ENCODE measurements around the gene WDR26.
A peak's percentile ranks its signal among the peaks of the same experiment; 100 is the strongest.
"Not testable (repeated sequence)": the region's sequence is repeated elsewhere in the genome, so short reads cannot be mapped to it uniquely, and the experiment has no call there.

WDR26 gene

DNA sequence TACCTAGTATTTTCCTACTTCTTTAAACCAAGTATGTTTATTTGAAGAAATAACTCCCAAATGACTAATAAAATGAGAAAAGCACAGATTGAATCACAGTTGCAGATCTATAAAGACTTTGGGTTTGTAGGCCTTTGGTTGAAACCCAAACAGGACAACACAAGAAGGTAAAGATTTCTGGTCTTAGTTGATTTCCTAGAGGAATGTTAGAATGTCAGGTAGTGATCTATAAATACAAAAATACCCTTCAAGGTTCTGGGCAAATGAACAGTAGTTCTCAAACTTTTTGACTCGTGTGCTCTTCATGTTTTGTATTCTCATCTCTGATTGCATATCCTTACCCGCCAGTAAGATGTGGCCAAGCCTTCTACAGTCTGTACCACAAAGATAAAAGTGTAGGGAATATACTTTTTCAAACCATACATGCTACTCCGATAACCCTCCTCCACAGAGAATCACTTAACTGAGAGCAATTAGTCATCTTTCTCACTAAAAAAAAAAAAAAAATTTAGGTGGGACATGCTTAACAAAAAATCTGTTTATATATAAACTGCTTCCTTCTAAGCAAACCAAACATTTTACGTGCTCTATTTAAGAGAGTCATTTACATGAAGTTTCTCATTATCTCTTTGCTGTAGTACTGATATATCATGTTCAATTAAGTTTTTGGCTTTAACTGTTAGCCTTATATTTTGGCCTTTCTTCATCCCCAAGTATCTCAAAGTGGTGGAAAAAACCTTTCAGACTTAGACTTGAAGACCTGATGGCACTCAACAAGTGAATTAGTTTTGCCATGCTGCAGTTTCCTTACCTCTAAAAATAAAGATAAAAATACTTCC is 42.0 kb downstream of the WDR26 start:
- DNase-seq = no peak

DNA sequence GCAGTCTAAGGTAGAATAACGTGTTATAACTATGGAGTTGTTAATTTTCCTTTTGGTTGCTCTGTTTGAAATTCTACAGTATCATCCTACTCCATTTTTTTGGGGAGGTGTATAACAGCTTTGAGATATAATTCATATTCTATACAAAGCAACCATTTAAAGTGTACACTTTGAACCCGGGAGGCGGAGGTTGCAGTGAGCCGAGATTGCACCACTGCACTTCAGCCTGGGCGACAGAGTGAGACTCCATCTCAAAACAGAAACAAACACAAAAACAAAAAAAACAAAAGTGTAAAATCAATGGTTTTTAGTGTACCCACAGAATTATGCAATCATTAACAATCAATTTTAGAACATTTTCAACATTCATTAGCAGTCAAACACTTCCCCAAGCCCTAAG is 44.1 kb downstream of the WDR26 start:
- DNase-seq = no peak

DNA sequence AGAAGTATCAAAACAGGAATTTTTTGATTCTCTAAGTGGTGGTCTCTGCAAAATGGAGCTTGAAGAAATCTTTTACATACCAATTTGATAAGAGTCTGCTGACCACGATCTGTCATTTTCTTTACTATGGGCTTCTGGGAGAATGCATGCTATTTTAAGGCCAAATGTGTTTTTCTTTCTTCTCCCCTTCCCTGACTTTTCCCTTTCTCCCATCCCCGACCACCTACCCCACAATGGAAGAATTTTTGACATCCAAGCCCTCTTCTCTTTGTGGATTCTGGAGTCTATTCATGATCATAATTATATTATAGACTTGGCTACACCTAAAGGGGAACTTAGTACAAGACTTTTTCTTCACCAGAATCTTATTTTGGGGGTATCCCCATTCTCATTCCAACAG is 46.7 kb downstream of the WDR26 start:
- DNase-seq = no peak

DNA sequence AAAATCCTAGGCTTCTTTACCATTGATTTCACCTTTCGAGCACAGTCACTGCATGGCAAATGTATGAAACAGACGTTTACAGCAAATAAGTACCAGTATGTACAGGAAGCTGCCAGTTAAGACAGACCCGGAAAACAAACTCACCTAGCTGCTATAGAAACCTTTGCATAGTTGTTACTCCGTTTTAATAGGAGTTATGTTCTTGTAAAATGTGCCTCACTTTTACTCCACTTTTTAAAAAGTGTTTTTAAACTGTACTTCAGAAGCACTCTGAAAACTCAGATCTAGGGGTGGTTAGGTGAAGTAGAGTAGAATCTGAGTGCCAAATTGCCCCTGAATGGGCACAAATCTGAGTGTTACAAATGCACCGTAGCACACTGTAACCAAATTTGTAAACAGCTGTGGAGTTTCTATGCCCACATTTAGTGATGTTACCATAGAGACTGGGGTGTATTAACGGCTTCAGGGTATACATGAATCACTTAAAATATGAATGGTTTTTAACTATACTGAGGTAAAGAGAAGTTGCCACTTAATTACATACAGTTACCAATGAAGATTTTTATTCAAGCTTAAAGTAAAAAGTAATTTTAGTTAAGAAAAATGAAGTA is 47.2 kb downstream of the WDR26 start:
- DNase-seq = no peak

DNA sequence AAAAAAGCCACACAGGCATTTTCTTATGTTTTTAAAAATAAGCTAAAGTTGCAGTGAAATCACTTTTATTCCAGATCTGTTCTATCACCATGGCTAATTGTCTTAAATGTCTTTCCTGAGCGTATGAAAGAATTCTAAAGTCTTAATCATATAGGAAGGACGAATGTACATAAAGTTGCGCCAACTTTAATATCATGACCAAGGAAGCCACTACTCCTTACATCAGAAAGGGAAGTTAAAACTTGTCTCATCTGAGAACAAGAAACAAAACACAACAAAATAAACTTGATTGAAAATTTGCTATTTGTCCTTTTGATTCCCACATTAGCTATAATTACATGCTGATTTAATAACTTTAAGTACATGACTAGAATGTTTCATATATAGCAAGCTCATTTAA is 51.4 kb downstream of the WDR26 start:
- no peak for DNase-seq

DNA sequence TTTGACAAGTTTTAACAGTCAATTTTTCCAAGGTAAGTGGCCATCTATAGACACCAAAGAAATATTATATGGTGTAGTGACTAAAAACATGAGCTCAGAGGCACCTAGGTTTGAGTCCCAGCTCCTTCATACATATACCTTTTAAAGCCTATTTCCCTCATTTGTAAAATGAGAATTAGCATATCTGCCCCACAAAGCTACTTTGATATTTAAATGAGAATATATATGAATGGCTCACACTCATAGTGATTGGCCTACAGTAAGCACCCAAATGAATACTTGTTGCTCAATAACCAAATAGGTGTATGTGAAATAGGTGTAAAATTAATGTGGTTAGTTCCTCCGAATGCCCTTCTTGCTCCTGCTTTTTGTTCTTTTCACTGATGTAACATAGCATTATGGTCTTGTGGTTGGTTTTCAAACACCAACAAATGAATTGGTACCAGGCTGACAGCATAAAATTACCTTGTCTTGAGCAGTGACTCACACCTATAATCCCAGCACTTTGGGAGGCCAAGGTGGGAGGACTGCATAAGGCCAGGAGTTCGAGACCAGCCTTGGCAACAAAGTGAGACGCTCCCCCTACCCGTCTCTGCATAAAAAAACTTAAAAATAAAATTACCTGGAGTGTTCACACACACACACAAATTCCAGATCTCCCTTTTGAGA is 52.6 kb downstream of the WDR26 start:
- no peak for DNase-seq

DNA sequence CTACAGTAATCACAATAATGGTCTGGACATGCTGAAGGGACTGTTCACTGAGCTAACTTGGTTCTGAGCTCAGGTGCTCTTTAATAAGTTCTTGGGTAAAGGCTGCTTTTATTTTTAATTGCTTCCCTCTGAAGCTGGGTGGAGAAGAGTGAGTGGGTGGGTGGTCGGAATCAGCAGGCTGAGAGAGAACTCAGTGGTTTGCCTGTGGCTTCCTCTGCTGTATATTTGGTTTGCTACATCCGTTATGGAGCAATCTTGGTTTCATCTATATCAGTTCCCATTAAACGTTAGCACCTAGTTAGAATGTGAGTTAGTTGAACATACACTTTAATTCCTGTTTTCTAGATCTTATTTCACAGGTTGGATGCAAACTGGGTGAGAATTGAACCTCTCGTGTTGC is 54.6 kb downstream of the WDR26 start:
- no peak for DNase-seq

DNA sequence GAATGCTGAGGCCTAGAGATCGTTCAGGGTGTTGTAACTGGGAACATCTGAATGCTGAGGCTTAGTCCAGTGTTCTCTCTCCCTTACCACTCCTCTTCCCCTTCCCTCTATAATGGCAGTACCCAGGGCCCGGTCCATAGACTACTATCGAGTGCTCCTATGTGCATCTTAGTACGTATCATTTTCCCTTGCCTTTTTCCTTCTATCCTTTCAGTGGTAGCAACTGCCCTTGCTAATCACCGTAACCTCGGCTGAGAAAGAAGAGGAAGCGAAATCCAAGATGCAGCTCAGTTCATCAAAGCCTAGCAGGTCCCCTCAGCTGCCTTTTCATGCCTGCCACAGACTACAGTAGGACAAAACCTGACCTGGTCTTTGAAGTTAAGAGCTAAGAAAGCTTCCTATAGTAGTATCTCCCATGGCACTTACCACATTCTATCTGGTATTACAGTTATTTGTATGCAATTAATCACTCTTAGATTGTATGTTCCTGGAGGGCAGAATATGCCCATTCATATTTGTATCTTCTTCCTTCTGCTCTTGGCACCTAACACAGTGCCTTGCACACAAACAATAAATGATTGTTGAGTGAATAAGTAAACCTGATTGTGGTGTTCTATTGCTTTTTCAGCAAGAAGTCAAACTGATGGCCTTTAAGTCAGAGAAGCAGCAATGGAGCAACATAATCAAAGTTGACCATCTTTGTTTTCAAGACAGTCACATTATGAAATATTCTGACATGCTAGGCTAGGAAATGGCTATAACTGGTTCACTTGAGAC is 55.6 kb downstream of the WDR26 start:
- DNase-seq = no peak

DNA sequence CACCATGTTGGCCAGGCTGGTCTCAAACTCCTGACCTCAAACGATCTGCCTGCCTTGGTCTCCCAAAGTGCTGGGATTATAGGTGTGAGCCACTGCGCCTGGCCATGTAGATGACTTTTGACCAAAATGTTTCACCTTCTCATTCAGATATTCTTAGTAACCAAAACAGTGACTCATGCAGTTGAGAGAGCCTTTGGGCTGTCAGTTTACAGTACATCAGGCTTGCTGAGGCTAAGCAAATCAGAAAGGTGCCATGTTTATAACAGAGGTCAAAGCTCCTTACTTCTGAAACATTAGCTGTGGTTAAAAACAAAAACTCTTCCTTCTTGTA is 57.0 kb downstream of the WDR26 start:
- DNase-seq = no peak

DNA sequence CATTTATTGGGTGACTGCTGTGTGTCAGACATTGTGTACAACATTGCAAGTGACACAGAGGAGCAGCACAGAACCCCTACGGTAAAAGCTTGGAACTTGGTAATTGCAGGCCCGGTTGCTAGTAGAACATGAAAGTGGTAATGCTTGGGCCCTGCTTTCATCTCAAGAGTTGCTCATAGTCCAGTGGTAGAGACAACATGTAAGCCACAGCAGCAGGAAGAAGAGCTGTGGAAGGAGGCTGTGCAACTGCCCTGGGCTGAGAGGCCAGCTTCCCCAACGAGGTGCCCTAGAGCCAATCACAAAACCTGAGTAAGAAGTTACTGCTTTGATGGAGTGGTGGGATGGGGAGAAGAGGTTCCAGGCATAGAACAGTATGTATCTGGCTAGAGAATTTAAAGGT is 59.5 kb downstream of the WDR26 start:
- DNase-seq = no peak

DNA sequence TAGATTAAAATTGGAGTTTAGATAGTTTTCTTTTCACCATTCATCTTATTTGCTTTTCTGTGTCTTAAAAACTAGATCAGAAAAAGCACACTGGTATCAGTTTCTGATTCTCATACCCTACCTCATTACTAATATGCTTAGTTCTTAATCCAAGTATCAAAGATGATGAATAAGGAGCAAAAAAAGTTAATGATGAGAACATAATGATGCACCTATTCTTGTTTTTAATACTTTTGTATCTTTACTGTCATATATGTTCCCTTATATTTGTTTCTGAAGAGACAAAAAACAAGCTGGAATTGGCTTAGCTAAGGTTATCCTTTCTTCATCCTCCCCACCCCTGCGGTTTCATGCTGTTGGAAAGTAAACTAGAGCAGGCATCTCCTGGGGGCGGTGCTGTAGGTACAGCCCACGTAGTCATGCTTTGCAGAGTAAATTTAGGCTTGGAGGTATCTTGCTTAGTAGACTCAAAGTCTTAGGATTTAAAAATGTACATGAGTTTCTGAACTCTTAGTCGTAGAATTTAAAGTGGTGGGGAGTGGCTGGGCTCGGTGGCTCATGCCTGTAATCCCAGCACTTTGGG is 61.5 kb downstream of the WDR26 start:
- DNase-seq = no peak

DNA sequence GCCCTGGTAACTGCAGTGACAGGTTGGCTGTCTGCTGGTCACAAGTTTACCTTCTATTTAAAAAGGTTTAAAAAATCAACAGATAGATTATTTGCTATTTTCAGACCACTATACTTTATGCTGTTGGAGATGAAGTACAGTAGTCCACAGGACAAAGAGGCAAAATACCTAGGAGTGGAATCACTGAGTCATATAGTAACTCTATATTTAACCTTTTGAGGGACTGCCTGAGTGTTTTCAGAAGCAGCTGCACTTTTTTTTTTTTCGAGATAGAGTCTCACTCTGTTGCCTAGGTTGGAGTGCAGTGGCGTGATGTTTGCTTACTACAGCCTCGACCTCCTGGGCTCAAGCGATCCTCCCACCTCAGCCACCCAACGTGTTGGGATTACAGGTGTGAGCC is 66.2 kb downstream of the WDR26 start:
- DNase-seq = no peak

DNA sequence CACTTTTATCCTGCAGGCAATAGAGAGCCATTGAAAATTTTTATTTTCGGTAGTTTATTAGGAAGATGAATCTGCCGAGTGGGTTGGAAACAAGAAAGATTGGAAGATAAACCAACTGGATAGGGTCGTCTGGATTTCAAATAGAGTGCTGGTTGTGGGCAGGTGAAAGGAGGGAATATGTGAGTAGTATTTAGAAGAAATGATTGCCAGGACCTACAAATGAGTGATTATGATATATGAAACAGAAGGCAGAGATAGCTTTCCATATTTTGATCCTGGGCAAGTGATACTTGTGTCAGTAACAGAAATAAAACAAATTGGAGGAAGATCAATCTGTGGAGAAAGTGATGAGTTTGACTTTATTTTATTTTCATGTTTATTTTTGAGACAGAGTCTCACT is 75.4 kb downstream of the WDR26 start:
- no peak for DNase-seq

DNA sequence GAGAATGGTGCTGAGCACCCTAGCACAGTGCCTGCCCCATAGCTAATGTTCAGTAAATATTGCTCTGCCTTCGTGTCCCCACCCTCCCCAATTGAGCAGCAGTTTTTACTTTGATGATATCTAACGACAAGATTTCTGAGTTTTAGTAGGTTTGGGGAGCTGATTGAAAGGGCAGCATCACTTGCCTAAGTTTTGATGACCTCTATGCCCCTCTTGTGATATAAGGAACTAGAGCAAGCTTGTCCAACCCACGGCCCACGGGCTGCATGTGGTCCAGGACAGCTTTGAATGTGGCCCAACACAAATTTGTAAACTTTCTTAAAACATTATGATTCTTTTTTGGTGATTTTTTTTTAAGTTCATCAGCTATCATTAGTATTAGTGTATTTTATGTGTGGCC is 76.4 kb downstream of the WDR26 start:
- no peak for DNase-seq

DNA sequence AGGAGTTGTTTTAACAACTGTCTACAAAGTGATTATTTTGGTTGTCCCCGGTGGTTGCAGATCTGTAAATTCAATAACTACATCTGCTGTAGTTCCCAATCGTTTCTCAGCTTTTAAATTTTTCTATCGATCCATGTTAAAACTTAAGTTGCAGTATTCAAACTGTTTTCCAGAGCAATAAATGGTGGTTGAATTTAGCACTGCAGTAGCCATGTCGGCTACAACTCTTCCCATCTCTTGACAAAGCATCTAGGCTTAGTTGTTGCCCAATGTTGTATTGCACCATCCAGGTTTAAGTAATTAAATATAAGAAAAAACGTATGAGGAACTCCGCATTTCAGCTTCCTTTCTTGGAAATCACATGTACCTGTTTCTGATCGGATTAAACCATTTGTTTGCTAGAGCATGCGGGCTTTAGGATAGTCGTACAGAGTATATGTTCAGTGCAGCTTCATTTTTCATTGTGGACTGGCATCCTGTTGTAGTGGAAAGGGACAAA is 76.9 kb downstream of the WDR26 start:
- peak; percentile 40 for DNase-seq

DNA sequence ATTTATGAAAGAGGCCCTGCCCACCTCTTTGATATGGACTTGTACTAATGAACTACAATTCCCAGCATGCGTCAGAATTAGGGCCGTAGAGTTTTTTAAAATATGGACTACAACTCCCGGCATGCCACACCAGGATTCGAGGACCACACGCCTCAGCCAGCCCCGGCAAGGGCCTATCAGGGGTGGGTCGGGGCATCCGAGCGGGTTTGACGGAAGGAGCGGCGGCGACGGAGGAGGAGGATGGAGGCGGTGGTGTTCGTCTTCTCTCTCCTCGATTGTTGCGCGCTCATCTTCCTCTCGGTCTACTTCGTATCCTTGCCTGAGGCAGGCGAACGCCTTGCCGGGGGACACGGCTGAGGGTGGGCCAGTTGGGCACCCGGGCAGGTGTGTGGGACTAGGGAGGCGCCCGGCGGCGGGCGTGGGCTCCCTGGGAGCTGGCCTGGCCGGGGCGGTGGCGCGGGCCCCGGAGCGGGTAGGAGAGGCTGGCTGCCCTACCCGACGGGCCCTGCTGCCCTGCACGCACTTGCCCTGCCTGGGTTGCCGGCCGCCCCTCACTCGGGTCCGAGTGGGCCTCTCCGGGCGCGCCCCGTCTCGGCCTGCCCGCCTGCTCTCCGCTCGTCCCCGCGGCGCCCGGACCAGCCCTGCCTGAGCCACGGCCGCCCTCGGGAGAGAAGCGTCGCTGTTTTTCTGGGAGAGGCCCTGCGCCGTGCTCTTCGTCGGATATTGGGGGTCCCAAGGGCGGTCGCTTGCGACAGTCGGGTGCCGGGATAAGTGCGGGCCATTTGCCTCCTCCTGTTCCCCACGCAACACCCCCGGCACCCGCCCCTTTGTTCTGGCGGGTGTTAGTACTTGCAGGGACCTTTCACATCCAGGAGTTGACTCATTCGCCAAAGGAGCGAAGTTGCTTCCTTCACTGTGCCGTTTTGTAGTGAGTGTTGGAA is 77.6 kb downstream of the WDR26 start, which contains the start of gene CNIH4:
Gene CNIH4 (plus strand): TSS at position 195 of the 941 bp plus-strand sequence. CDS start 46 bp downstream, at position 241.
- peak; percentile 93 for DNase-seq

DNA sequence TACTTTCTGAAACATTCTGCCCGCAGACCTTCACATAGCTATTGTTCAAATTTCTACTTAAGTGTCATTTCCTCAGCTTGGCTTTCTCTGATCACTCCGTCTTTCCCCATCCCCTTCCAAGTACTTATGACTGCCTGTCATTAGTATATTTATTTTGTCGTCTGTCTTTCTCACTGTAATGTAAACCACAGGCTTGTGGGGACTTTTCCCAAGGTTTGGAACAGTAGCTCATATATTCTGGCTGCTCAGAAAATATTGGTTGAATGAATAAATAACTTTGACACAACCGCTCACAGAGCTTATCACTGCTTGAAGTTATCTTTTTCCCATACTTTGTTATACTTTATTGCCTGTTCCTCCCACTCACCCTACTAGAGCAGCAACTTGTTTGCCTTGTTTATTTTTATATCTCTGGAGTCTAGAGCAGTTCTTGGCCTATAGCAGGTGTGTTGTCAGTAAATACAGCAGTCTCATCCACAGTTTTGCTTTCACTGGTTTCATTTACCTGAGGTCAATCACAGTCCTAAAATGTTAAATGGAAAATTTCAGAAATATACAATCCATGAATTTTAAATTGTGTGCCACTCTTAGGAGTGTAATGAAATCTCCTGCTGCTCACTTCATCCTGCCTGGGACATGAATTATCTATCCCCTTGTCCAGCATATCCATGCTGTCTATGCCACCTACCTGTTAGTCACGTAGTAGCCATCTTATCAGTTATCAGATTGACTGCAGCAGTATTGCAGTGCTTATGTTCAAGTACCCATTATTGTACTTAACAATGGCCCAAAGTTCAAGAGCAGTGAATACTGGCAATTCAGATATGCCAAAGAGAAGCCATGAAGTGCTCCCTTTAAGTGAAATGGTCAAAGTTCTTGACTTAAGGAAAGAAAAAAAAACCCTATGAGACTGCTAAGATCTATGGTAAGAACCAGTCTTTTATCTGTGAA is 80.3 kb downstream of the WDR26 start:
- no peak for DNase-seq

DNA sequence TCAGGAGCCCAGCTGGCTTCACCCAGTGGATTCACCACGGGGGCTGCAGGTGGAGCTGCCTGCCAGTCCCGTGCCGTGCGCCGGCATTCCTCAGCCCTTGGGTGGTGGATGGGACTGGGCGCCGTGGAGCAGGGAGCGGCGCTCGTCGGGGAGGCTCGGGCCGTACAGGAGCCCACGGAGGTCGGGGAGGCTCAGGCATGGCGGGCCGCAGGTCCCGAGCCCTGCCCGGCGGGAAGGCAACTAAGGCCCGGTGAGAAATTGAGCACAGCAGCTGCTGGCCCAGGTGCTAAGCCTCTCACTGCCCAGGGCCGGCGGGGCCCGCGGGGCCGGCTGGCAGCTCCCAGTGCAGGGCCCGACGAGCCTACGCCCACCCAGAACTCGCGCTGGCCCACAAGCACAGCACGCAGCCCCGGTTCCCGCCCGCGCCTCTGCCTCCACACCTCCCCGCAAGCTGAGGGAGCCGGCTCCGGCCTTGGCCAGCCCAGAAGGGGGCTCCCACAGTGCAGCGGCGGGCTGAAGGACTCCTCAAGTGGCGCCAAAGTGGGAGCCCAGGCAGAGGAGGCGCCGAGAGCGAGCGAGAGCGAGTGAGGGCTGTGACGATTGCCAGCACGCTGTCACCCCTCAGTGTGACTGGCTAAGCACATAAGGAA is 82.0 kb downstream of the WDR26 start:
- DNase-seq = not testable (repeated sequence)

DNA sequence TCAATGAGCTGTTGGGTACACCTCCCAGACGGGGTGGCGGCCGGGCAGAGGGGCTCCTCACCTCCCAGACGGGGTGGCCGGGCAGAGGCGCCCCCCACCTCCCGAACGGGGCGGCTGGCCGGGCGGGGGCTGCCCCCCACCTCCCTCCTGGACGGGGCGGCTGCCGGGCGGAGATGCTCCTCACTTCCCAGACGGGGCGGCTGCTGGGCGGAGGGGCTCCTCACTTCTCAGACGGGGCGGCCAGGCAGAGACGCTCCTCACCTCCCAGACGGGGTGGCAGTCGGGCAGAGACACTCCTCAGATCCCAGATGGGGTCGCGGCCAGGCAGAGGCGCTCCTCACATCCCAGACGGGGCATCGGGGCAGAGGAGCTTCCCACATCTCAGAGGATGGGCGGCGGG is 84.9 kb downstream of the WDR26 start:
- DNase-seq = not testable (repeated sequence)

DNA sequence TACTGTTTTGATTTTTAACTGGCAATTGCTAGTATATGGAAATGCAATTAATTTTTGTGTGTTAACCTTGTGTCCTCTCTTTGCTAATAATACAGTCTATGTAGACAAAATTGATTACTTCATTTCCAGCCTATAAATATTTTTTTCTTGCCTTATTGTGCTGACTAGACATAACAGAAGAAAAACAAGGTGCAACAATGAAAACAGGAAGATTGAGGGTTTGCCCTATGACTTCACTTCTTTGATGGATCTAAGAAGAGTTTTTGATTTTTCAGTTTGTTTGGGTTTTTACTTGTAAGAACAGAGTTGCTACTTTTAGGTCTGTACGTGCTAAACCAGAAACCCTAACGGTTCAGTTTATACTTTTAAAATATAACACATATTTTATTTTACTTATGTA is 86.5 kb downstream of the WDR26 start:
- no peak for DNase-seq

All from NCI-H1694 treated with DMSO at 0.1 percent for 48 hours (cell line).